ENCODE data around the gene HCAR2.

DNA sequence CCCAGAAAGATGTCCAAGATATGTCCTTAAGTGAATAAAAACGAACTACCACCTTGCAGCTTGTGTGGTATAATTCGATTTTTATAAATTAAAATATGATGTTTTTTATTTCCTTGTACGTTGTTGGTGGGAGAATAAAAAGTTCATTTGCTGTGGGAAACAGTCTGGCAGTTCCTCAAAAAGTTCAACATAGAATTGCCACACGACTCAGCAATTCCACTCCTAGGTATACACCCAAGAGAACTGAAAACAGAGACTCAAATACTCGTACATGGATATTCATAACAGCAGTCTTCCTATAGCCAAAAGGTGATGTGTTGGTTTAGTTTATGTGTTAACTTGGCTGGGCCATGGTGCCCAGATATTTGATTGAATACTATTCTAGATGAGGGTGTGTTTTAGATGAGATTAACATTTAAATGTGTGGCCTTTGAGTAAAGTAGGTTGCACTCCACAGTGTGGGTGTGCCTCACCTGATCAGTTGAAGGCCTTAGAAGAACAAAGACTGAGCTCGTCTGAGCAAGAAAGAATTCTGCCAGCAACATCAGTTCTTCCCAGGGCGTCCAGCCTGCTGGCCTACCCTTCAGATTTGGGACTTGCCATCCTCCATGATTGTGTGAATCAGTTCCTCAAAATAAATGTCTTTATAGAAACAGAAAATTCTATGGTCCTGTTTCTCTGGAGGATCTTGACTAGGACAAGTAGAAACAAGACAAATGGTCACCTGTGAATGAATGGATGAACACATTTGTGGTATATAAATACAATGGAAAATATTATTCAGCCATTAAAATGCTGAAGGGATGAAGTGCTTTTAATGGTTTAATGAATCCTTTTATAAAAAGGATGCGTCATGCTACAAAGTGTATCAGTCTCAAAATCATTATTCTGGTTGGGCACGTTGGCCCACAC is 44.3 kb upstream of the HCAR2 start:
- no peak for TF ChIP-seq EZH2 (IDR thresholded peaks at IDR 0.05; ENCODE audit: borderline replicate concordance)
- TF ChIP-seq, protein P1, sequence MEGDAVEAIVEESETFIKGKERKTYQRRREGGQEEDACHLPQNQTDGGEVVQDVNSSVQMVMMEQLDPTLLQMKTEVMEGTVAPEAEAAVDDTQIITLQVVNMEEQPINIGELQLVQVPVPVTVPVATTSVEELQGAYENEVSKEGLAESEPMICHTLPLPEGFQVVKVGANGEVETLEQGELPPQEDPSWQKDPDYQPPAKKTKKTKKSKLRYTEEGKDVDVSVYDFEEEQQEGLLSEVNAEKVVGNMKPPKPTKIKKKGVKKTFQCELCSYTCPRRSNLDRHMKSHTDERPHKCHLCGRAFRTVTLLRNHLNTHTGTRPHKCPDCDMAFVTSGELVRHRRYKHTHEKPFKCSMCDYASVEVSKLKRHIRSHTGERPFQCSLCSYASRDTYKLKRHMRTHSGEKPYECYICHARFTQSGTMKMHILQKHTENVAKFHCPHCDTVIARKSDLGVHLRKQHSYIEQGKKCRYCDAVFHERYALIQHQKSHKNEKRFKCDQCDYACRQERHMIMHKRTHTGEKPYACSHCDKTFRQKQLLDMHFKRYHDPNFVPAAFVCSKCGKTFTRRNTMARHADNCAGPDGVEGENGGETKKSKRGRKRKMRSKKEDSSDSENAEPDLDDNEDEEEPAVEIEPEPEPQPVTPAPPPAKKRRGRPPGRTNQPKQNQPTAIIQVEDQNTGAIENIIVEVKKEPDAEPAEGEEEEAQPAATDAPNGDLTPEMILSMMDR (IDR thresholded peaks at IDR 0.05; ENCODE audit: poor library complexity) = no peak
